ENCODE measurements around the gene DHRS4L2.
A peak's percentile ranks its signal among the peaks of the same experiment; 100 is the strongest.
"Not testable (repeated sequence)": the region's sequence is repeated elsewhere in the genome, so short reads cannot be mapped to it uniquely, and the experiment has no call there.

The DHRS4L2 gene

GRCh38 chr14:23988607-23989363 is at the start of gene DHRS4L2:
Gene DHRS4L2 (plus strand): TSS chr14:23988929. CDS start chr14:23988948, 19 bp downstream.
- DNase-seq: peak; percentile 89

GRCh38 chr14:23939607-23940326 is 49.0 kb upstream of the DHRS4L2 start:
- DNase-seq: no peak

- DNase-seq: no peak
Observed at GRCh38 chr14:23941230-23941629, 47.5 kb upstream of the DHRS4L2 start.

GRCh38 chr14:23941669-23942068 is 47.1 kb upstream of the DHRS4L2 start:
- no peak for DNase-seq

- no peak for DNase-seq
Observed at GRCh38 chr14:23942587-23942986, 46.1 kb upstream of the DHRS4L2 start.

GRCh38 chr14:23949069-23949468 is 39.7 kb upstream of the DHRS4L2 start:
- not testable (repeated sequence) for DNase-seq

GRCh38 chr14:23950411-23951135 is 38.2 kb upstream of the DHRS4L2 start:
- no peak for DNase-seq

- not testable (repeated sequence) for DNase-seq
Observed at GRCh38 chr14:23951136-23951466, 37.6 kb upstream of the DHRS4L2 start.

- DNase-seq: peak; percentile 39
Observed at GRCh38 chr14:23951590-23952201, 37.0 kb upstream of the DHRS4L2 start.

- not testable (repeated sequence) for DNase-seq
Observed at GRCh38 chr14:23953116-23953463, 35.6 kb upstream of the DHRS4L2 start.

GRCh38 chr14:23953464-23954278 is 35.1 kb upstream of the DHRS4L2 start, which contains the start of gene DHRS4:
Gene DHRS4 (plus strand): TSS chr14:23953770. CDS start chr14:23953789, 19 bp downstream.
- peak; percentile 90 for DNase-seq

GRCh38 chr14:23954279-23954614 is 34.5 kb upstream of the DHRS4L2 start:
- DNase-seq: not testable (repeated sequence)

- not testable (repeated sequence) for DNase-seq
Observed at GRCh38 chr14:23954965-23955364, 33.8 kb upstream of the DHRS4L2 start.

- DNase-seq: not testable (repeated sequence)
Observed at GRCh38 chr14:23955811-23956210, 32.9 kb upstream of the DHRS4L2 start.

GRCh38 chr14:23957913-23958569 is 30.7 kb upstream of the DHRS4L2 start:
- not testable (repeated sequence) for DNase-seq

- not testable (repeated sequence) for DNase-seq
Observed at GRCh38 chr14:23960899-23961298, 27.8 kb upstream of the DHRS4L2 start.

- DNase-seq: not testable (repeated sequence)
Observed at GRCh38 chr14:23961704-23962103, 27.0 kb upstream of the DHRS4L2 start.

- not testable (repeated sequence) for DNase-seq
Observed at GRCh38 chr14:23969130-23969480, 19.6 kb upstream of the DHRS4L2 start.

- DNase-seq: peak; percentile 51
Observed at GRCh38 chr14:23969481-23970282, 19.0 kb upstream of the DHRS4L2 start.

- not testable (repeated sequence) for DNase-seq
Observed at GRCh38 chr14:23970283-23970659, 18.5 kb upstream of the DHRS4L2 start.

- DNase-seq: not testable (repeated sequence)
Observed at GRCh38 chr14:23973178-23973577, 15.6 kb upstream of the DHRS4L2 start.
